IMR-90 (cell line): ENCODE measurements around the gene LAMTOR4. TPM values are rescaled to one million over a fixed set of nuclear protein-coding genes. Genes with fewer than 3 reads are reported as not detected.

Experiments used
- ATAC-seq: fragments of 200-7000 bp; cut with Tn5 transposase; 2 replicates; pipeline ENCODE4 v1.9.1; 2020; ENCODE audit warnings: low read depth, mild to moderate bottlenecking, moderate library complexity
- BruUV-seq: library from RNA; stranded (reverse); fragments of 400-500 nt; replicated peaks from 2 replicates; lab custom pipeline; 2021; lab: Mats Ljungman, UMichigan
- CTCF ChIA-PET: fragments of 300-600 bp; formaldehyde crosslinking; extraction: SDS; loops from one replicate; lab custom pipeline; 2021; ENCODE audit warnings: antibody characterized with exemption; lab: Yijun Ruan, JAX
- POLR2A ChIA-PET: fragments of 300-600 bp; sonication (Branson Sonifier 250); formaldehyde crosslinking; loops from one replicate; lab custom pipeline; 2022; ENCODE audit warnings: antibody characterized with exemption; ENCODE audit not compliant: unreplicated experiment; lab: Charles Lee
- DNase-seq: peaks from one replicate; pipeline ENCODE4 v3.0.0; 2013
- H2AFZ ChIP-seq: replicated peaks from 2 replicates; pipeline ENCODE3; 2013; ENCODE audit warnings: low read length, mild to moderate bottlenecking; ENCODE audit not compliant: poor library complexity
- H2AK5ac ChIP-seq: 2 replicates; pipeline ENCODE4 v1.6.1; 2013; ENCODE audit warnings: low read depth, low read length, inconsistent platforms
- H2AK9ac ChIP-seq: replicated peaks from 2 replicates; pipeline ENCODE3; 2013; ENCODE audit warnings: mild to moderate bottlenecking, low read depth, low read length, moderate library complexity; ENCODE audit not compliant: poor library complexity
- H2BK120ac ChIP-seq: 2 replicates; pipeline ENCODE4 v1.6.1; 2013; ENCODE audit warnings: low read depth, low read length, inconsistent platforms
- H2BK15ac ChIP-seq: 3 replicates; pipeline ENCODE4 v1.6.1; 2013; ENCODE audit warnings: low read depth, low read length, inconsistent platforms
- H2BK20ac ChIP-seq: 2 replicates; pipeline ENCODE4 v1.6.1; 2013; ENCODE audit warnings: low read depth, mild to moderate bottlenecking, inconsistent platforms, low read length, moderate library complexity
- H2BK5ac ChIP-seq: 2 replicates; pipeline ENCODE4 v1.6.1; 2013; ENCODE audit warnings: mild to moderate bottlenecking, low read depth, low read length, inconsistent platforms; ENCODE audit not compliant: poor library complexity, severe bottlenecking
- H3K14ac ChIP-seq: replicated peaks from 2 replicates; pipeline ENCODE4 v1.6.1; 2013; ENCODE audit warnings: low read depth, low read length, inconsistent platforms
- H3K18ac ChIP-seq: 2 replicates; pipeline ENCODE4 v1.6.1; 2013; ENCODE audit warnings: low read depth, low read length, control low read depth
- H3K23ac ChIP-seq: 2 replicates; pipeline ENCODE4 v1.6.1; 2013; ENCODE audit warnings: low read depth, low read length, inconsistent platforms
- H3K27ac ChIP-seq: 2 replicates; pipeline ENCODE4 v1.5.1; 2013; ENCODE audit warnings: mild to moderate bottlenecking, control low read depth, low read length; ENCODE audit not compliant: insufficient read depth
- H3K27me3 ChIP-seq: 2 replicates; pipeline ENCODE4 v1.6.1; 2013; ENCODE audit warnings: low read length; ENCODE audit not compliant: control insufficient read depth, insufficient read depth
- H3K36me3 ChIP-seq: 2 replicates; pipeline ENCODE4 v1.6.1; 2013; ENCODE audit warnings: low read length, mixed read lengths; ENCODE audit not compliant: control insufficient read depth, insufficient read depth
- H3K4ac ChIP-seq: 2 replicates; pipeline ENCODE4 v1.6.1; 2013; ENCODE audit warnings: low read depth, low read length, inconsistent platforms
- H3K4me1 ChIP-seq: 2 replicates; pipeline ENCODE4 v1.6.1; 2013; ENCODE audit warnings: low read length, mixed read lengths; ENCODE audit not compliant: control insufficient read depth, insufficient read depth
- H3K4me2 ChIP-seq: 2 replicates; pipeline ENCODE4 v1.6.1; 2013; ENCODE audit warnings: low read depth, mild to moderate bottlenecking, control low read depth, low read length, moderate library complexity
- H3K4me3 ChIP-seq: 2 replicates; pipeline ENCODE4 v1.5.1; 2013; ENCODE audit warnings: low read depth, mild to moderate bottlenecking, control low read depth, low read length, moderate library complexity; ENCODE audit not compliant: insufficient read depth
- H3K56ac ChIP-seq: 2 replicates; pipeline ENCODE4 v1.6.1; 2013; ENCODE audit warnings: low read length, inconsistent platforms; ENCODE audit not compliant: insufficient read depth; ENCODE audit errors: extremely low read depth
- H3K79me1 ChIP-seq, 2 experiments: 2 replicates each; pipeline ENCODE4 v1.6.1; 2013; ENCODE audit warnings: low read length in 2 of 2, inconsistent platforms in 1 of 2, low read depth in 1 of 2
- H3K9ac ChIP-seq: 2 replicates; pipeline ENCODE4 v1.6.1; 2013; ENCODE audit warnings: low read depth, low read length, control low read depth
- H3K9me1 ChIP-seq: 2 replicates; pipeline ENCODE4 v1.6.1; 2013; ENCODE audit warnings: low read length, inconsistent platforms; ENCODE audit not compliant: insufficient read depth
- H3K9me3 ChIP-seq: 2 replicates; pipeline ENCODE4 v1.6.1; 2013; ENCODE audit warnings: low read length; ENCODE audit not compliant: control insufficient read depth, insufficient read depth
- H4K20me1 ChIP-seq: 2 replicates; pipeline ENCODE4 v1.6.1; 2013; ENCODE audit warnings: low read length, inconsistent platforms; ENCODE audit not compliant: insufficient read depth
- H4K5ac ChIP-seq: 2 replicates; pipeline ENCODE4 v1.6.1; 2013; ENCODE audit warnings: mild to moderate bottlenecking, low read depth, low read length, control low read depth
- H4K8ac ChIP-seq, 2 experiments: 2 replicates each; pipeline ENCODE4 v1.6.1; 2013; ENCODE audit warnings: low read depth in 2 of 2, low read length in 2 of 2, control low read depth in 1 of 2, inconsistent platforms in 1 of 2
- H4K91ac ChIP-seq: 2 replicates; pipeline ENCODE4 v1.6.1; 2013; ENCODE audit warnings: low read depth, low read length, inconsistent platforms; ENCODE audit not compliant: insufficient read depth
- FOS ChIP-seq: fragments of 150-350 bp; IDR thresholded peaks from 2 replicates; pipeline ENCODE4 v1.6.1; 2016; ENCODE audit warnings: low read depth, low read length
- MAFK ChIP-seq: IDR thresholded peaks from 2 replicates; pipeline ENCODE4 v1.6.1; 2012; ENCODE audit warnings: low read depth, low read length, improper control_type of control experiment
- NFE2L2 ChIP-seq: fragments of 150-350 bp; IDR thresholded peaks from 2 replicates; pipeline ENCODE4 v1.6.1; 2016; ENCODE audit warnings: low read depth, mild to moderate bottlenecking, low read length
- RAD21 ChIP-seq: IDR thresholded peaks from 2 replicates; pipeline ENCODE4 v1.6.1; 2012; ENCODE audit warnings: low read length, improper control_type of control experiment
- RCOR1 ChIP-seq: IDR thresholded peaks from 2 replicates; pipeline ENCODE4 v1.6.1; 2012; ENCODE audit warnings: mild to moderate bottlenecking, low read length, improper control_type of control experiment; ENCODE audit not compliant: insufficient replicate concordance
- SMC3 ChIP-seq: fragments of 150-350 bp; IDR thresholded peaks from 2 replicates; pipeline ENCODE4 v1.6.1; 2016; ENCODE audit warnings: low read depth, mild to moderate bottlenecking, antibody characterized with exemption, low read length, moderate library complexity
- WGBS, 2 experiments: methylation state at CpG; one replicate each; pipeline versions ENCODE4 v1.1.5 to v1.1.7; 2013; ENCODE audit warnings: missing lambda C conversion rate in 2 of 2; ENCODE audit not compliant: insufficient read length in 1 of 2; ENCODE audit errors: extremely low coverage in 2 of 2; 5-methylcytosine and 5-hydroxymethylcytosine counted together
- dilution Hi-C: fragments of 300-500 bp; cut with HindIII; formaldehyde crosslinking; loops from one replicate; pipeline ENCODE4 v1.14.3; 2018; ENCODE audit warnings: low sequenced_read_pairs; ENCODE audit not compliant: unreplicated experiment
- in situ Hi-C: fragments of 300-500 bp; cut with MboI; formaldehyde crosslinking; loops from 3 replicates; pipeline ENCODE4 v1.14.3; 2019; ENCODE audit warnings: low sequenced_read_pairs, inconsistent platforms, mixed read lengths
- intact Hi-C: fragments of 100-400 bp; cut with micrococcal nuclease; formaldehyde crosslinking; loops from 2 replicates; pipeline ENCODE4 v1.10.0; 2022
- polyA plus RNA-seq, 3 experiments: library from polyadenylated mRNA; depleted of rRNA; stranded (reverse); fragments of >200 nt; gene quantifications; 2 replicates each; pipeline ENCODE4 v1.2.3, GENCODE V29; 2012; ENCODE audit warnings: low replicate concordance in 1 of 3
- total RNA-seq: library from RNA; depleted of rRNA; stranded (reverse); fragments of >200 nt; gene quantifications from 2 replicates; pipeline ENCODE4 v1.2.3, GENCODE V29; 2012

Gene LAMTOR4
- total and polyA plus RNA-seq, 2 of the 4 experiments (the other 2 are of a cell fraction) = 134 to 268 TPM

- H2AK5ac ChIP-seq = no peak overlapping the region
- H3K23ac ChIP-seq = no peak overlapping the region
- peaks cover 4% of the 10 kb centered on the region; the same call in 1 of the 2 replicates for H3K36me3 ChIP-seq
- H3K4me3 ChIP-seq = no peak overlapping the region
- H3K9ac ChIP-seq = no peak overlapping the region
- H3K56ac ChIP-seq = no peak overlapping the region
- H2AK9ac ChIP-seq = no peak overlapping the region
- H2BK5ac ChIP-seq = no peak overlapping the region
- DNase-seq = no peak
- peaks cover 17% of the 10 kb centered on the region for H3K9me1 ChIP-seq
- intact Hi-C loops = no loop called here
- H3K4me1 ChIP-seq = peaks cover 6% of the 10 kb centered on the region; the same call in 1 of the 2 replicates
- dilution Hi-C loops = no loop called here
- H4K5ac ChIP-seq = no peak overlapping the region
- no peak overlapping the region for H2BK20ac ChIP-seq
- H3K4me2 ChIP-seq = no peak overlapping the region
- H4K91ac ChIP-seq = no peak overlapping the region
- H3K18ac ChIP-seq = no peak overlapping the region
- in situ Hi-C loops = no loop called here
- H3K79me1 ChIP-seq = peaks cover 28 to 61% of the 10 kb centered on the region in 2 experiments
- no peak overlapping the region for H4K8ac ChIP-seq
- no peaks in the 10 kb centered on the region for H3K27me3 ChIP-seq
- no TSS peak for BruUV-seq
- H2BK120ac ChIP-seq = no peak overlapping the region
- H3K14ac ChIP-seq = no peak overlapping the region
- ChIA-PET POLR2A (no interaction called here), CTCF (no interaction called here)
- WGBS, 2 experiments = 100% methylated on average over 1 of the region's 1 CpG; no CpG with 5 or more reads in 1 of the 2 experiments
- no peaks in the 10 kb centered on the region for H3K9me3 ChIP-seq
- H2AFZ ChIP-seq = no peak overlapping the region
- no peak overlapping the region for H2BK15ac ChIP-seq
- no peak overlapping the region for H3K27ac ChIP-seq
- TF ChIP-seq SMC3 (no peak), MAFK (no peak), FOS (no peak), RCOR1 (no peak), NFE2L2 (no peak), RAD21 (no peak)
- H4K20me1 ChIP-seq = no peaks in the 10 kb centered on the region; the same call in 1 of the 2 replicates
- ATAC-seq = no peak
- no peak overlapping the region for H3K4ac ChIP-seq
These were observed 26.1 kb upstream of the LAMTOR4 start for GRCh38 chr7:100122568-100122967.
